ENCODE data around the gene FIG4.
"Not testable (repeated sequence)": the region's sequence is repeated elsewhere in the genome, so short reads cannot be mapped to it uniquely, and the experiment has no call there.

GRCh38 chr6:109831352-109831751 is 140.3 kb downstream of the FIG4 start:
- TF ChIP-seq RARB (CRISPR knock-in tag; IDR thresholded peaks at IDR 0.05); OSR1 (CRISPR knock-in tag; IDR thresholded peaks at IDR 0.05); TOX (CRISPR knock-in tag; IDR thresholded peaks at IDR 0.05; ENCODE audit: borderline replicate concordance); CSDC2 (CRISPR knock-in tag; IDR thresholded peaks at IDR 0.05); PATZ1 (CRISPR knock-in tag; IDR thresholded peaks at IDR 0.05; ENCODE audit: borderline replicate concordance); ISL1 (CRISPR knock-in tag; IDR thresholded peaks at IDR 0.05): not testable (repeated sequence)
